OCI-LY7 (cell line): ENCODE results near the gene TNRC6C.
"Not testable (repeated sequence)": the region's sequence is repeated elsewhere in the genome, so short reads cannot be mapped to it uniquely, and the experiment has no call there.

Experiments used
- EZH2phosphoT487 ChIP-seq: fragments of 200-600 bp; sonication (generic); IDR thresholded peaks from 2 replicates; pipeline ENCODE4 v1.6.1; 2018; ENCODE audit warnings: low read depth, borderline replicate concordance, mild to moderate bottlenecking, mixed run types, antibody characterized with exemption, low read length, moderate library complexity, mixed read lengths
- TF ChIP-seq, protein P1 (sequence below): fragments of 200-600 bp; sonication (generic); conservative IDR thresholded peaks from 2 replicates; pipeline ENCODE4 v1.5.1; 2014; ENCODE audit warnings: mild to moderate bottlenecking, antibody characterized with exemption, low read length, moderate library complexity, mixed read lengths

DNA sequence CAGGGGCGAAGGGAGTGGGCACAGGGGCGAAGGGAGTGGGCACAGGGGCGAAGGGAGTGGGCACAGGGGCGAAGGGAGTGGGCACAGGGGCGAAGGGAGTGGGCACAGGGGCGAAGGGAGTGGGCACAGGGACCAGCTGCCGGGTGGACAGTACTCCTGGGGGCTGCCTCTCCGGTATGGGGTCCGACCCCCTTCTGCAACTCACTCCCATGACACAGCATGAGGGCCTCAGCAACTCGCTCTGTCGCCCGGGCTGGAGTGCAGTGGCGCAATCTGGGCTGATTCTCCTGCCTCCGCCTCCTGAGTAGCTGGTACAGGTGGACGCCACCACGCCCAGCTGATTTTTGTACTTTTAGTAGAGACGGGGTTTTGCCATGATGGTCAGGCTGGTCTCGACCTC, 157.3 kb downstream of the TNRC6C start:
- TF ChIP-seq, protein P1, sequence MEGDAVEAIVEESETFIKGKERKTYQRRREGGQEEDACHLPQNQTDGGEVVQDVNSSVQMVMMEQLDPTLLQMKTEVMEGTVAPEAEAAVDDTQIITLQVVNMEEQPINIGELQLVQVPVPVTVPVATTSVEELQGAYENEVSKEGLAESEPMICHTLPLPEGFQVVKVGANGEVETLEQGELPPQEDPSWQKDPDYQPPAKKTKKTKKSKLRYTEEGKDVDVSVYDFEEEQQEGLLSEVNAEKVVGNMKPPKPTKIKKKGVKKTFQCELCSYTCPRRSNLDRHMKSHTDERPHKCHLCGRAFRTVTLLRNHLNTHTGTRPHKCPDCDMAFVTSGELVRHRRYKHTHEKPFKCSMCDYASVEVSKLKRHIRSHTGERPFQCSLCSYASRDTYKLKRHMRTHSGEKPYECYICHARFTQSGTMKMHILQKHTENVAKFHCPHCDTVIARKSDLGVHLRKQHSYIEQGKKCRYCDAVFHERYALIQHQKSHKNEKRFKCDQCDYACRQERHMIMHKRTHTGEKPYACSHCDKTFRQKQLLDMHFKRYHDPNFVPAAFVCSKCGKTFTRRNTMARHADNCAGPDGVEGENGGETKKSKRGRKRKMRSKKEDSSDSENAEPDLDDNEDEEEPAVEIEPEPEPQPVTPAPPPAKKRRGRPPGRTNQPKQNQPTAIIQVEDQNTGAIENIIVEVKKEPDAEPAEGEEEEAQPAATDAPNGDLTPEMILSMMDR: not testable (repeated sequence)
- not testable (repeated sequence) for TF ChIP-seq EZH2phosphoT487
